DND-41 (cell line): Measurements from ENCODE around the gene ALG6.

Experiments
- CTCF ChIP-seq: IDR thresholded peaks from 2 replicates; pipeline ENCODE4 v1.5.1; 2012; ENCODE audit warnings: borderline replicate concordance, low read length, moderate library complexity, mild to moderate bottlenecking; ENCODE audit not compliant: poor library complexity, severe bottlenecking; ENCODE audit errors: extremely low read depth
- EZH2 ChIP-seq: IDR thresholded peaks from 3 replicates; pipeline ENCODE4 v1.6.1; 2012; ENCODE audit warnings: borderline replicate concordance, low read depth, mild to moderate bottlenecking, moderate library complexity, low read length, inconsistent platforms; ENCODE audit not compliant: severe bottlenecking

- TF ChIP-seq CTCF = no peak
- no peak for TF ChIP-seq EZH2
Observed at GRCh38 chr1:63454269-63454668, 86.8 kb downstream of the ALG6 start.
